BLaER1 treated with 17β-estradiol and CSF1 and Interleukin-3, amounts not matched to agents 10 nM and 100 nM (cell line): Measurements from ENCODE around the gene PLEKHG7.
A peak's percentile ranks its signal among the peaks of the same experiment; 100 is the strongest.

Experiments
- H3K27ac ChIP-seq, 11 experiments: shearing (Covaris generic); formaldehyde crosslinking; 2 replicates each; pipeline ENCODE4 v1.8.1; 2022
- H3K27me3 ChIP-seq, 11 experiments: shearing (Covaris generic); formaldehyde crosslinking; 2 replicates each; pipeline ENCODE4 v1.8.1; 2022
- H3K36me3 ChIP-seq, 11 experiments: shearing (Covaris generic); formaldehyde crosslinking; 2 replicates each; pipeline ENCODE4 v1.8.1; 2022
- H3K4me1 ChIP-seq, 10 experiments: shearing (Covaris generic); formaldehyde crosslinking; 2 replicates each; pipeline ENCODE4 v1.8.1; 2022
- H3K4me2 ChIP-seq, 11 experiments: shearing (Covaris generic); formaldehyde crosslinking; 2 replicates each; pipeline ENCODE4 v1.8.1; 2022
- H3K4me3 ChIP-seq, 10 experiments: shearing (Covaris generic); formaldehyde crosslinking; 2 replicates each; pipeline ENCODE4 v1.8.1; 2022
- H3K9ac ChIP-seq, 11 experiments: shearing (Covaris generic); formaldehyde crosslinking; 2 replicates each; pipeline ENCODE4 v1.8.1; 2022
- H3K9me3 ChIP-seq, 11 experiments: shearing (Covaris generic); formaldehyde crosslinking; replicated peaks in 1 of 11; 2 replicates each; pipeline ENCODE4 v1.8.1; 2022
- H4K20me1 ChIP-seq, 11 experiments: shearing (Covaris generic); formaldehyde crosslinking; 2 replicates each; pipeline ENCODE4 v1.8.1; 2022
- Cebpa-rat ChIP-seq, 11 experiments: shearing (Covaris generic); IDR thresholded peaks; 2 replicates each; pipeline ENCODE4 v1.8.1; 2022

PLEKHG7 gene

DNA sequence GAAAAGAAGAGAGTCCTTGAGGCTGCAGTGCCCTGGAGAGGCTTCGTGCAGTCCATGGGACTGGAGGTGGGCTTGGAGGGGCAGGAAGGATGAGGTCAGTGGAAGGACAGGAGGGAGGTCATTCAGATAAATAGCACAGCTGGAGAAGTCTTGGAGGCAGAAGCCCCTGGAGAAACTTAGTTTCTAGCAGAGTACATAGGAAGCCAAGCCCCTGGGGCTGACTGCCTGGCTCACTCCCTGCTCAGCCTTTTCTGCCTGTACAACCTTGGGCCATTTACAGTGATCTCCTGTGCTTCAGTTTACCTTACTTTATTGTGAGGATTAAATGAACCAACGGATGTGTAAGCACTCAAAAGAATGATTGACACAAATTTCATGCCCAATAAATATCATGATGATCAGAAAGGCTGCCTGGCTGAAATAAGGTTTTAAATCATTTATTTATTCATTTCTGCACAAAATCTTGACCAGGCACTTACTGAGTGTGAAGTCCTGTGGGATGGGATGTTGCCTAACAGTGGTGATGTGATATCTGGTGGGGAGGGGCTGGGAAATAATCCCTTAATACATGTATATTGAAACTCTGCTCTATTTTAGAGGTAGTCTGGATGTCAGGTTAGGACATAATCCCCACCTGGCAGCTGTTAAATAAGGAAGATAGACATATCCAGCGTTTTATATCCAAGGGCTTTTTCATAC, 54.3 kb downstream of the PLEKHG7 start:
- no peaks in the 10 kb centered on the region for H3K27me3 ChIP-seq
- H3K27ac ChIP-seq, result no peak overlapping the region
- no peak overlapping the region for H3K9ac ChIP-seq
- no peak overlapping the region for H3K4me2 ChIP-seq
- TF ChIP-seq Cebpa-rat (IDR thresholded peaks at IDR 0.05), result no peak
- no peak overlapping the region for H3K4me3 ChIP-seq
- H3K36me3 ChIP-seq, result no peaks in the 10 kb centered on the region
- H3K4me1 ChIP-seq, result peaks cover 0 to 15% (median 11%) of the 10 kb centered on the region in 10 experiments; a peak in 14 of 20 replicates
- H3K9me3 ChIP-seq, result peaks cover 0 to 9% (median 0%) of the 10 kb centered on the region in 11 experiments; a peak in 4 of 22 replicates
- no peaks in the 10 kb centered on the region for H4K20me1 ChIP-seq

DNA sequence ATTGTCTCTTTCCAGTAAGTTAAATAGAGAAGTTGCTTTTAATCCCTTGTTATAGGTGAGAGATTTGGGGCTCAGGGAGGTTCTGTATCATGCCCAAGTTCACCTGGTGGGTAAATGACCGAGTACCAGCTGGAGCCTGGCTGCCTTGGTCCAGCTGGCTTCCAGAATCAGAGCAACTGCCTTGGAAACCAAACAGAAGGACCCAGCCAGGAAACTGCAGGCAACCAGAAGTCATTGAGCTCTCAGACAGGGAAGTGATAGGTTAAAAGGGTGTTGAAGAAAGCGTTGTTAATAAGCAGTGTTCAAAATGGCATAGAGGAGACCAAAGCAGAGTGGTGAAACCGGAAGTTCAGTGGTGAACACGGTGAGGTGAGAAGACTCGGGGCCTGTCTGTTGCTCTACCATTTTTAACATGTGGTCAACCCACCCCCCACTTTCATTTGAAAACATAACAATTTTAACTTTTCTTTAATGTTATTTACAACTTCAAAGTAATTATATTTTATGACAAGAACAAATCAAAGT, 54.9 kb downstream of the PLEKHG7 start:
- Histone ChIP-seq H4K20me1 (no peaks in the 10 kb centered on the region), H3K4me2 (no peak overlapping the region), H3K4me1 (peaks cover 0 to 21% (median 17%) of the 10 kb centered on the region in 10 experiments; a peak in 14 of 20 replicates), H3K9me3 (peaks cover 0 to 9% (median 0%) of the 10 kb centered on the region in 11 experiments; a peak in 4 of 22 replicates), H3K27me3 (no peaks in the 10 kb centered on the region), H3K4me3 (no peak overlapping the region), H3K9ac (no peak overlapping the region), H3K36me3 (no peaks in the 10 kb centered on the region), H3K27ac (no peak overlapping the region)
- no peak for TF ChIP-seq Cebpa-rat (IDR thresholded peaks at IDR 0.05)

DNA sequence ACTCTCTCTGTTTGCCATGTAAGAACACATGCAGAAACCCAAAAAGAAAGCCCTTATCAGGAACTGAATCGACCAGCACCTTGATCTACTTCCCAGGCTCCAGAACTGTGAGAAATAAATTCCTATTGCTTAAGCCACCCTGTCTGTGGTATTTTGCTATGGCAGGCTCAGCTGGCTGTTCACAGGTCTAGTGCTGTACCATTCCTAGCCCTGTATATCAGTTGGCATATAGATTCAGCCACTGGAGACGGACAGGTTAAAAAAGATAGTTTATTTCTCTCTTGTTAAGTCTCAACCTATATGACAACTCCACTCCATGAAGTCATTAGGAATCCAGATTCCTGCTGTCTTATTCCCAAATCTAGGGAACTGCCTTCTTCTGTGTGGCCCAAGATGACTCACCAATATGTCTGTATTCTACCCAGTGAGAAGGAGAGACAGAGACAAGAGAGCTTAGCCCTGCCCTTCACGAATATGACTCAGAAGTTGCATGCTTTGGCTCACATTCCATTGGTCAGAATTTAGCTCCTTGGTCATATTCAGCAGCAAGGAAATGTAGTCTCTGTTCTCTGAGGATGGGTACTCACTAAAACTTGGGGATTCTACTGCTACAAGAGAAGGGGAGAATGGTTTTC, 57.0 kb downstream of the PLEKHG7 start:
- H3K9me3 ChIP-seq, result peaks cover 0 to 9% (median 0%) of the 10 kb centered on the region in 11 experiments; a peak in 4 of 22 replicates
- H3K4me1 ChIP-seq, result peaks cover 0 to 30% (median 21%) of the 10 kb centered on the region in 10 experiments; a peak in 14 of 20 replicates
- no peak overlapping the region for H3K9ac ChIP-seq
- TF ChIP-seq Cebpa-rat (IDR thresholded peaks at IDR 0.05), result no peak
- no peak overlapping the region for H3K27ac ChIP-seq
- no peak overlapping the region for H3K4me2 ChIP-seq
- no peaks in the 10 kb centered on the region for H3K36me3 ChIP-seq
- no peaks in the 10 kb centered on the region for H3K27me3 ChIP-seq
- H4K20me1 ChIP-seq, result no peaks in the 10 kb centered on the region
- H3K4me3 ChIP-seq, result no peak overlapping the region

DNA sequence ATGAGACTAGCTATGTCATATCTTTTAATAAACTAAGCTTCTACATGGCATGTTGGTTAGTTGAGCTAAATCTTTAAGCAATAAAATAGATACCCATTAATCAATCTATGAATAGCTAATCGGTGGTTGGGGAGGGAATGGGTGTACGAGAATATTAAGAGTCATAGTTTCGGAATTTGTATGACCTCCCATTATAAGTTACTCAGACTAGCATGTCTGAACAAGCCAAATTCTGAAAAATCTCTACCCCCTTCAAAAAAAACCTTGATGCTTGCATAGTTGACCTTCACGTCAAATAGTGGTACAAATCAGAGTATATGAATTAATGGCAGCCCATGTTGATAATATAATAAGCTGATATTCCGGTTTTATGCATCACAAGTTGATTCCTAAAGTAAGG, 60.0 kb downstream of the PLEKHG7 start:
- Histone ChIP-seq H4K20me1 (no peaks in the 10 kb centered on the region), H3K4me1 (peaks cover under 1 to 32% (median 22%) of the 10 kb centered on the region in 10 experiments; a peak in 16 of 20 replicates), H3K9me3 (peaks cover 2 to 12% (median 6%) of the 10 kb centered on the region in 11 experiments; a peak in 19 of 22 replicates), H3K27ac (peak overlapping the region in 4 of 11 experiments; percentile 57 to 78 (median 72); a peak in 5 of 22 replicates), H3K4me2 (peak overlapping the region in 7 of 11 experiments; percentile 40 to 80 (median 62); a peak in 12 of 22 replicates), H3K27me3 (no peaks in the 10 kb centered on the region), H3K4me3 (no peak overlapping the region), H3K9ac (no peak overlapping the region), H3K36me3 (0 out of 22 replicates have a peak, but pooled peaks cover 0 to 3% (median 0%) of the 10 kb centered on the region in 11 experiments)
- TF ChIP-seq Cebpa-rat (IDR thresholded peaks at IDR 0.05), result no peak

DNA sequence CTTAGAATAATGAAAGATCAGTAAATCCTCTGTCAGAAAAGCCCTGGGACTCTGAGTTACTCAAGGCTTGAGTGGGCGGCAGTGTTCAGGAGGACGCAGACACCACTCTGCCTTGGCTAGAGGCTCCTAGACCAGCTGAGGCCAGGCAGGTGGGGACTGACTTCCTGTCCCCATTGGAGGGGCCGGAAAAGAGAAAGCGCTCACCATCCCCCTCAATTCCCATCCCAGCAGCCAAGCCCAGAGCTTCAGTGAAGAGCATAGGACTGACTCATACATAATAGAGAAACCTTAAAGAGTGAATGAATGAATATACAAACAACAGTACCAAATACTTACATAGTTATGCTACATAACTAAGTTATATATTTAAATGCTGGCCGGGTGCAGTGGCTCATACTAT, 62.0 kb downstream of the PLEKHG7 start:
- H3K4me2 ChIP-seq, result no peak overlapping the region
- peaks cover 7 to 14% (median 10%) of the 10 kb centered on the region in 11 experiments; a peak in 19 of 22 replicates for H3K9me3 ChIP-seq
- peaks cover 21 to 52% (median 43%) of the 10 kb centered on the region in 10 experiments for H3K4me1 ChIP-seq
- no peak overlapping the region for H3K4me3 ChIP-seq
- 0 out of 22 replicates have a peak, but pooled peaks cover 0 to 6% (median 0%) of the 10 kb centered on the region in 11 experiments for H3K36me3 ChIP-seq
- H4K20me1 ChIP-seq, result no peaks in the 10 kb centered on the region
- no peak overlapping the region for H3K9ac ChIP-seq
- peak overlapping the region in 2 of 11 experiments; percentile 5 to 44; a peak in 3 of 22 replicates for H3K27ac ChIP-seq
- TF ChIP-seq Cebpa-rat (IDR thresholded peaks at IDR 0.05), result no peak
- H3K27me3 ChIP-seq, result no peaks in the 10 kb centered on the region

DNA sequence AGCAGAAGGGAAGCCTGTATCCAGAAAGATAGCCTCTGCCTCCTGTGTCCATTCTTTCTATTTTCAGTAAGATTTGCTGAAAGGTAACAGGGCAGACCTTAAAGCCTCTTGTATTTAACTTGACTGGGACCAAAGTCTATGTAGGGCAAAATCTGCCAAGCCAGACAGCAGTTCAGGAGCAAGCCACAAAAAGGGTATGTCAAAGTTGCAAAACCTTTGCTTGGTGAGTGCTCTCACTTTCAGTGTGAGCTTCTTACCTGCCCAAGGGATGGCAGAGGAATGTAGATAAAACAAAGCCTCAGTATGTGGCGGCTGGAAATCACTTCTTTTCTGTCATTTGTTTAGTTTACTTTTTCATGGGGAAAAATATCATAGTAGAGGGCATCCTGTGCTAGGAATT, 63.1 kb downstream of the PLEKHG7 start:
- no peak overlapping the region for H3K4me3 ChIP-seq
- H4K20me1 ChIP-seq, result no peaks in the 10 kb centered on the region
- no peaks in the 10 kb centered on the region for H3K27me3 ChIP-seq
- no peak overlapping the region for H3K9ac ChIP-seq
- H3K36me3 ChIP-seq, result 0 out of 22 replicates have a peak, but pooled peaks cover 0 to 6% (median 0%) of the 10 kb centered on the region in 11 experiments
- no peak for TF ChIP-seq Cebpa-rat (IDR thresholded peaks at IDR 0.05)
- H3K4me1 ChIP-seq, result peaks cover 28 to 61% (median 50%) of the 10 kb centered on the region in 10 experiments
- no peak overlapping the region for H3K4me2 ChIP-seq
- H3K27ac ChIP-seq, result peak overlapping the region in 6 of 11 experiments; percentile 16 to 90 (median 62); a peak in 9 of 22 replicates
- peaks cover 5 to 14% (median 10%) of the 10 kb centered on the region in 11 experiments; a peak in 18 of 22 replicates for H3K9me3 ChIP-seq

DNA sequence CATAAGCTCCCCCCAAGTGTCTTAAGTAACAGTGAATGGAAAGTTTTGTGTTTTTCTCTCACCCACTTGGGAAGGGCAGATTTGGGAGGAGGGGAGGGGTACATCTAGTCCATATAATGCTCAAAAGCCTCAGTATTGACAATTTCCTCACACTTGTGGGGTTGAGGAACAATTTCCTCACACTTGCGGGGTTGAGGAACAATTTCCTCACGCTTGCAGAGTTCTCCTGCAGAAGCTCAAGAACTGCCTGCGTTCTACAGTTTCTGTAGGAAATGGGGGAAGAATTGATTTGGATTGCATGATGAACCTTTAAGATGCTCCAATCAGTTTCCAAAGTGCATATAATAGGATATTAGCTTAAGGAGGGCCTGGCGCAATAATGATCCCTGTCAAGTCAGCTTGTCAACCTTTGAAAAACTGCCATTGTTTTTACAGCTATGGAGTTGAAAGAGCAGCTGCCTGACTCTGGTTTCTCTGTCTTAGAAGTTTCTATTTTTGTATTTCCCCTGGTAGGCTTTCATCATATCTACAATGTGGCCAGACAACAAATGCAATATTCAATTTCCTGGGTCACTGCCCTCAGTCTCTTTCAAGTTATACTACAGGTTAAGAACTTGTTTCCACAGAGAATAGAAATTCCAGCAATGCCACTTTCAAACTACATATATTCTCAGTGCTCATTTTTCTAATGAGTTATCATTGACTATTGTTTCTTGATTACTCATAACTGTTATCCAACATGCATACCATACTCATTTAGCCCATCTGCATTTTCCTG, 66.5 kb downstream of the PLEKHG7 start:
- Histone ChIP-seq H3K36me3 (peaks cover 0 to 7% (median 0%) of the 10 kb centered on the region in 11 experiments; a peak in 1 of 22 replicates), H3K27me3 (no peaks in the 10 kb centered on the region), H3K4me2 (peak overlapping the region; percentile 56 to 79 (median 67)), H3K9me3 (peaks cover 5 to 14% (median 10%) of the 10 kb centered on the region in 11 experiments; a peak in 18 of 22 replicates), H4K20me1 (no peaks in the 10 kb centered on the region), H3K9ac (peak overlapping the region in 10 of 11 experiments; percentile 42 to 74 (median 67); a peak in 20 of 22 replicates), H3K27ac (peak overlapping the region; percentile 33 to 90 (median 85); a peak in 21 of 22 replicates), H3K4me1 (peaks cover 28 to 45% (median 40%) of the 10 kb centered on the region in 10 experiments), H3K4me3 (peak overlapping the region in 2 of 10 experiments; percentile 7 to 43; a peak in 5 of 20 replicates)
- peak in 8 of 11 experiments; percentile 39 to 86 (median 80); a peak in 16 of 22 replicates for TF ChIP-seq Cebpa-rat (IDR thresholded peaks at IDR 0.05)

DNA sequence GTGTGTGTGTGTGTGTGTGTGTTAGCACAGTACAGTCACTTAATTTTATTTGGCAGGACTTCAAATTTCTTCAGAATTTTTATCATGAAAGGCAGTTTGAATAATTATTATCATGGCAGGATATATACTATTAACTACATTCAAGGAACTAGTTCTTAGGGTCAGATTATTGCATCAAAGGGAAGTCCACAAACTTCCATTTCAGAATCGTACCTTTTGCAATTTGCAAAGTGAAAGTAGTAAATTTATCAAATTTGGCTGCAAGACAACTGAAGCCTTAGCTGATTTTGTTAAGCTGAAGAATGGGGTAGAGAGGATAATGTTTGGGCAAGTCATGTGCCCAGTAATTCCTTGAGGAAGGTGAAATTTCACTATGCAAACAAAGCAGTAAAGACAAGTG, 68.2 kb downstream of the PLEKHG7 start:
- H3K4me1 ChIP-seq, result peaks cover 28 to 45% (median 40%) of the 10 kb centered on the region in 10 experiments
- H3K9ac ChIP-seq, result no peak overlapping the region
- H3K9me3 ChIP-seq, result peaks cover 5 to 14% (median 10%) of the 10 kb centered on the region in 11 experiments; a peak in 18 of 22 replicates
- H3K4me3 ChIP-seq, result no peak overlapping the region
- H3K27me3 ChIP-seq, result no peaks in the 10 kb centered on the region
- H3K36me3 ChIP-seq, result peaks cover 0 to 15% (median 8%) of the 10 kb centered on the region in 11 experiments; a peak in 11 of 22 replicates
- no peaks in the 10 kb centered on the region for H4K20me1 ChIP-seq
- no peak for TF ChIP-seq Cebpa-rat (IDR thresholded peaks at IDR 0.05)
- peak overlapping the region in 9 of 11 experiments; percentile 74 to 90 (median 87); a peak in 14 of 22 replicates for H3K27ac ChIP-seq
- peak overlapping the region in 8 of 11 experiments; percentile 20 to 79 (median 67); a peak in 13 of 22 replicates for H3K4me2 ChIP-seq
